OCI-LY7 (cell line): ENCODE data around the gene AKAP12.

Source experiments
- EZH2phosphoT487 ChIP-seq: fragments of 200-600 bp; sonication (generic); IDR thresholded peaks from 2 replicates; pipeline ENCODE4 v1.6.1; 2018; ENCODE audit warnings: low read depth, borderline replicate concordance, mild to moderate bottlenecking, mixed run types, antibody characterized with exemption, low read length, moderate library complexity, mixed read lengths
- TF ChIP-seq, protein P1 (sequence below): fragments of 200-600 bp; sonication (generic); conservative IDR thresholded peaks from 2 replicates; pipeline ENCODE4 v1.5.1; 2014; ENCODE audit warnings: mild to moderate bottlenecking, antibody characterized with exemption, low read length, moderate library complexity, mixed read lengths

DNA sequence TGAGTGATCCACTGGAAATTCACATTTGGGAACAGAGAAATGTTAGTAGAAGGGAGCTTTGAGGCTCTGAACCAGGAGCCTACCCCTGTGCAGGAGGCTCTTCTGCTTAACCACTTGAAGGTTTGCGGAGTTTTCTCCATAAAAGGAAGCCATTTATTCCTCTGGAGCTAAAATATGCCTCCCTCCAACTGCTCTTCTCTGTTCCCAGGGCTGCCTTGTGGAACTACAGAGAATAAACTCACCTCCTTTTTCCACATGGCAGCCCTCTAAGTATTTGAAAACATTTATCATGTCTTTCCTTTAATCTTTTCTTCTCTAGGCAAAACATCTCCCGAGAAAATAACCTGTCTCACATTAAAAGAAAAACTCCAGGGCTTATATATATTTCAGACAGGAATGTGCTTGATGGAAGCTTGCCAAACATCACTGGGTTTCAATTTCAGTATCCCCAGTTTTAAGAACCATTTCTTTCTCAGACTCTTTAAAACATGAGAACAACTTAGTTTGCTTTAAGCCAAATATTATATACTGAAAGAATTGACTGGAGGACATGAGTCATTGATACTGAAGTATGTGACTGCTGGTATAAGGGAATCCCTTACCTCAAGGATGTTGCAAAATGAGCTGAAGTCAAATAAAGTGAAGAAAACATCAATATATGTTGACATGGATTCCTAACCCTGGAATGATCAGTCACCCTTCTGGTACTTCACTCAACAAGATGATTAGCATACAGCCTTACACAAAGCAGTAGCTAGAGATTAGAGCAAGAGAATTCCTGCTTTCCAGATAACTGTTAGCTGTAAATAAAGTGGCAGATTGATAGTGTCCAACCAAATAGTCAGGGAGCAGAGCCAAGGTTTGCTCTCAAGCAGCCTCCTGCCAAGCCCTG, 77.6 kb downstream of the AKAP12 start:
- TF ChIP-seq, protein P1, sequence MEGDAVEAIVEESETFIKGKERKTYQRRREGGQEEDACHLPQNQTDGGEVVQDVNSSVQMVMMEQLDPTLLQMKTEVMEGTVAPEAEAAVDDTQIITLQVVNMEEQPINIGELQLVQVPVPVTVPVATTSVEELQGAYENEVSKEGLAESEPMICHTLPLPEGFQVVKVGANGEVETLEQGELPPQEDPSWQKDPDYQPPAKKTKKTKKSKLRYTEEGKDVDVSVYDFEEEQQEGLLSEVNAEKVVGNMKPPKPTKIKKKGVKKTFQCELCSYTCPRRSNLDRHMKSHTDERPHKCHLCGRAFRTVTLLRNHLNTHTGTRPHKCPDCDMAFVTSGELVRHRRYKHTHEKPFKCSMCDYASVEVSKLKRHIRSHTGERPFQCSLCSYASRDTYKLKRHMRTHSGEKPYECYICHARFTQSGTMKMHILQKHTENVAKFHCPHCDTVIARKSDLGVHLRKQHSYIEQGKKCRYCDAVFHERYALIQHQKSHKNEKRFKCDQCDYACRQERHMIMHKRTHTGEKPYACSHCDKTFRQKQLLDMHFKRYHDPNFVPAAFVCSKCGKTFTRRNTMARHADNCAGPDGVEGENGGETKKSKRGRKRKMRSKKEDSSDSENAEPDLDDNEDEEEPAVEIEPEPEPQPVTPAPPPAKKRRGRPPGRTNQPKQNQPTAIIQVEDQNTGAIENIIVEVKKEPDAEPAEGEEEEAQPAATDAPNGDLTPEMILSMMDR = no peak
- no peak for TF ChIP-seq EZH2phosphoT487
